Neural progenitor cell (in vitro differentiated cells): ENCODE measurements around the gene CERS4.

Experiments
- EZH2 ChIP-seq: fragments of 200-600 bp; sonication (generic); IDR thresholded peaks from 2 replicates; pipeline ENCODE4 v1.6.1; 2017; ENCODE audit warnings: antibody characterized with exemption, mild to moderate bottlenecking, moderate library complexity
- EZH2phosphoT487 ChIP-seq: fragments of 200-600 bp; sonication (generic); IDR thresholded peaks from 2 replicates; pipeline ENCODE4 v1.6.1; 2017; ENCODE audit warnings: antibody characterized with exemption
- TF ChIP-seq, protein P1 (sequence below): fragments of 200-600 bp; sonication (generic); IDR thresholded peaks from 2 replicates; pipeline ENCODE4 v1.5.1; 2017; ENCODE audit warnings: antibody characterized with exemption, mild to moderate bottlenecking

DNA sequence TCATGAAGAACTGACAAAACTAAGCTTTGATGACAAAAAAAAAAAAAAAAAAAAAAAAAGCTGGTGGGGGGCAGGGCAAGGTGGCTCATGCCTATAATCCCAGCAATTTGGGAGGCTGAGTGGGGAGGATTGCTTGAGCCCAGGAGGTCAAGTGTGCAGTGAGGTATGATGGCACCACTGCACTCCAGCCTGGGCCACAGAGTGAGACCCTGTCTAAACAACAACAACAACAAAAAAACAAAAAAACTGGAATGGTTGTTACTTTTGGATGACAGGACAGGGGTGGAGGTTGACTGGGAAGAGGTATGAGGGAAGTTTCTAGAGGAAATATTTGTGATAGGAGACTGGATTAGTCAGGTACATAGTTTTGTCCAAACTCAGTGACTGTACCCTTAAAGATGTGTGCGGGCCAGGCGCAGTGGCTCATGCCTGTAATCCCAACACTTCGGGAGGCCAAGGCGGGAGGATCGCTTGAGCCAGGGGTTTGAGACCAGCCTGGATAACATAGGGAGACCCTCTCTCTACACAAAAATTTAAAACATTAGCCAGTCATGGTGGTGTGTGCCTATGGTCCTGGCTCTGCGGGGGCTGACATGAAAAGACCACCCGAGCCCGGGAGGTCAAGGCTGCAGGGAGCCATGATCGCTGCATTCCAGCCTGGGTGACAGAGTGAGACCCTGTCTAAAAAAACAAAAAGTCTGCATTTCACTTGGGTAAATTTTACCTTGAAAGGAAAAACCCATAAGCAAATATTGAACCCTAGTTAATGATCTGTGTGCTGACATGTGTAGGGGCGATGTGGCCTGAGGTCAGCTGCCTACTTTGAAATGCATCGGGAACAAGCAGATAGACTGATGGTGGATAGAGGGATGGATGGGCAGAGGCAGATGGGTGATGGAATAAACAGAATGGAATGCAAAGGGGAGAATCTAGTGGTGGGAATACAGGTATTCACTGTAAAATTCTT lies 37.0 kb downstream of the CERS4 start:
- TF ChIP-seq EZH2 (no peak), EZH2phosphoT487 (no peak)
- TF ChIP-seq, protein P1, sequence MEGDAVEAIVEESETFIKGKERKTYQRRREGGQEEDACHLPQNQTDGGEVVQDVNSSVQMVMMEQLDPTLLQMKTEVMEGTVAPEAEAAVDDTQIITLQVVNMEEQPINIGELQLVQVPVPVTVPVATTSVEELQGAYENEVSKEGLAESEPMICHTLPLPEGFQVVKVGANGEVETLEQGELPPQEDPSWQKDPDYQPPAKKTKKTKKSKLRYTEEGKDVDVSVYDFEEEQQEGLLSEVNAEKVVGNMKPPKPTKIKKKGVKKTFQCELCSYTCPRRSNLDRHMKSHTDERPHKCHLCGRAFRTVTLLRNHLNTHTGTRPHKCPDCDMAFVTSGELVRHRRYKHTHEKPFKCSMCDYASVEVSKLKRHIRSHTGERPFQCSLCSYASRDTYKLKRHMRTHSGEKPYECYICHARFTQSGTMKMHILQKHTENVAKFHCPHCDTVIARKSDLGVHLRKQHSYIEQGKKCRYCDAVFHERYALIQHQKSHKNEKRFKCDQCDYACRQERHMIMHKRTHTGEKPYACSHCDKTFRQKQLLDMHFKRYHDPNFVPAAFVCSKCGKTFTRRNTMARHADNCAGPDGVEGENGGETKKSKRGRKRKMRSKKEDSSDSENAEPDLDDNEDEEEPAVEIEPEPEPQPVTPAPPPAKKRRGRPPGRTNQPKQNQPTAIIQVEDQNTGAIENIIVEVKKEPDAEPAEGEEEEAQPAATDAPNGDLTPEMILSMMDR = no peak
